GM11168 (cell line): Measurements from ENCODE around the gene CIRBP.

Source experiments
- in situ Hi-C: fragments of 300-500 bp; cut with MboI; formaldehyde crosslinking; loops from one replicate; pipeline ENCODE4 v1.12.0; 2022; ENCODE audit warnings: low sequenced_read_pairs; ENCODE audit not compliant: unreplicated experiment

Gene CIRBP

DNA sequence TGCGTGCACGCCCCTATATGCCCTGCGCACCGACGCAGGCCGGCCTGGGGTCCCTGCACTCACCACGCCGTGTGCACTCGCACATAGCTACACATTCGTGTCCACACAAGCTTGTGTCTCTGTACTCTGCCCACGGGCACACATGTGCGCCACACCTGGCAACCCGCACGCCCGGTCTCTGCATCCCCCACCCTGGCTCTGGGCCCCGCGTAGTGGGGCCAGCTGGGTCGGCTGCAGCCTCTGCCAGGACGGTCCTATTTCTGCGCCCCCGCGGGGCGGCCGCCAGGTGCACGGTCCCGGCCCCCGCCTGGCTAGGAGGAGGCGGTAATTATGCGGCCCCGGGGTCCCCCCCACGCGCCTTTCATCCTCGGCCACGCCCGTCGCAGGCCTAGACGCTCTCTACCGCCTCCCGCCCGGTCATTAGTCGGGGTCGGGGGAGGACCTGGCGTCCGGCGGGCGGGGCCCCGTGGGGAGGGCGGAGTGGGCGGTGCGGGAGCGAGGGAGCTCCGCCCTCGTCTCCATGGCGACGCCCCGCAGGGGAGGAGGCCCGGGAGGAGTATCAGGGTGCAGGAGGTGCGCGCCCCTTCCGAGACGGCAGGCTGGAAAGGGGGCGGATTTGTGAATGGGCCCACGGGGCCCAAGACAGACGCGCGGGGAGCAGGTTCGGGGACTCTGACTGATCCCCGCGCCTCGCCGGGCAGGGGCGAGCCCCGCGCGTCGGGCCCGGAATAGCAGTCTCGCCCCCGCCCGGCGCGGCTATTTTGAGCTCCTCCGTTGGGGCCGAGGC lies 2.8 kb upstream of the CIRBP start:
- in situ Hi-C loops = no loop called here

DNA sequence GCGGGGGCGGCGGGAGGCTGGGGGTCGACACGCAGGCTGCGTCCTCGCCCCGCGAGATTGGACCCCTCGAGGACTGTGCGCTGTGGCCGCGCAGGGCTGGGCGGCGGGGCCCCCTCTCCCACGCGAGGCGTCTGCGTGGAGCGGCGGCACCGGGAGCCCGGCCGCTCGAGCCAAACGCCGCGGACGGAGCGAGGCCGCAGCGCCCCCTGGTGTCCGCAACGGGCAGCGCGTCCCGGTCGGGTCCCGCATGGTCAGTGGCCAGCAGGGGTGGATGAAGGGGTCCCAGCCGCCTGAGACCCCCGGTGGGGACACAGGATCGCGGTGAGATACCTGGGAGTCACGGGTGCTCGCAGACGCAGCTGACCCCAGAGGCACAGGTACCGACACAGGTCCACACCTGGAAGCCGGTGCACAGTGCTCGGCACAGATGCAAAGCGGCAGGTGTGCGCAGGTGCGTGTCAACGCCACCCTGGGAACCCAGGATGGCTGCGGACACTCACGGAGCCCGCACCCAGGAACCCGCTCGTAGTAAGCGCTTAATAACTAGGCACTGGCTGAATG lies 2.1 kb upstream of the CIRBP start:
- in situ Hi-C loops = no loop called here

DNA sequence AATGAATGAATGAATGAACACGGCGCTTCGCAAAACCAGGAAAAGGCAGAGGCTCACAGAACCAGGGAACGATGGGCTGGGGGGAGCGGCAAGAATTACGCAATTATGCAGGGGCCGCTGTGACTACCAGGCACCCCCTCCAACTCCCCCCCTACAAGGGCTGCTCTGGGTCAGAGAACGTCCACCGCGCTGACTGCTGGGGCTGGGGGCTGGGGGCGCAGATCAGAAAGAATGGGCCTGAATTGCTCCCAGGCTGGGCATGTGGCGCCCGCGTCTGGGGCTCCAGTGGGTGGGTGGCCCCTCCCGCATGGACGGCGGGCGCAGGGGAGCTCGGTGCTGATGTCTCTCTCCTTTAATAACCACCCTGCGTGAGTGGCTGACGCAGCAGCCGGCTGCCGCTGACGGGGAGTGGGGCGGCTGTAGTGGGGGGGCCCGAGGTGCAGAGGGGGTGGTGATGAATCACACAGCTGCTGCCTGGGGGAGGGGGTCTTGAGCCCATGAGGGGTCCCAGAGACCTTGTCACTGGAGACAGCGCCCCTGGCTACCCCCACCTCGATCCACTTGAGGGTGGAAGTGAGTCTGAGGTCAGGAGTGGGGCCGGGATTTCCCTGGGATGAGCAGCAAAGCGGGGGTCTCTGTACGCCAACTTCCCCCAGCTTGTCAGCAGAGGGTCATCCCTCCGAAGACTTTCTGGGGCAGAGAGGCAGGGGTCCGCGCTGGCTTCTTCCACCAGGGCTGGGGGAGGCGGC lies 1.5 kb upstream of the CIRBP start:
- in situ Hi-C loops = no loop called here

GRCh38 chr19:1268226-1269064 lies 687 bp upstream of the CIRBP start:
- in situ Hi-C loops = no loop called here

GRCh38 chr19:1269478-1270212 lies 513 bp downstream of the CIRBP start:
- in situ Hi-C loops = no loop called here

DNA sequence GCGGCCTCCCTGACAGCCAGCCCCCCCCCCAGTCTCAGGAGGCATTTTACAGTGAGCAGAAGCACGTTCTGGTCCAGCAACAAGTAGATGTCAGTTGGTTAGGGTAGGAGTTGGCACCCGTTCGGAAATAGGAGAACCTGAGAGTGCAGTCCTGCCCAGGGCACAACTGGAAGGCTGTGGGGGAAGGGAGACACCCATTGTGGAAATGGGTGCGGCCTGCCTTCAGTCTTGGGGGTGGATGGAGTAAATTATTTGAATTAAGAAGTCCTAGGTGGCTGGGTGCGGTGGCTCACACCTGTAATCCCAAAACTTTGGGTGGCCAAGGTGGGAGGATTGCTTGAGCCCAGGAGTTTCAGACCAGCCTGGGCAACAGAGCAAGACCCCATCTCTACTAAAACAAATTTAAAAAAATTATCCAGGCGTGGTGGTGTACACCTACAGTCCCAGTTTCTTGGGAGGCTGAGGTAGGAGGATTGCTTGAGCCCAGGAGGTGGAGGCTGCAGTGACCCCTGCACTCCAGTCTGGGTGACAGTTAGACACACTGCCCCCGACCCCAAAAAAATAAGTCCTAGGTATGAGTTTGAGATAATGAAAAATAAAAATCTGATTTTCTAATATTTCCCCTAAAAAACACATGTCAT lies 1.2 kb downstream of the CIRBP start:
- in situ Hi-C loops = no loop called here

DNA sequence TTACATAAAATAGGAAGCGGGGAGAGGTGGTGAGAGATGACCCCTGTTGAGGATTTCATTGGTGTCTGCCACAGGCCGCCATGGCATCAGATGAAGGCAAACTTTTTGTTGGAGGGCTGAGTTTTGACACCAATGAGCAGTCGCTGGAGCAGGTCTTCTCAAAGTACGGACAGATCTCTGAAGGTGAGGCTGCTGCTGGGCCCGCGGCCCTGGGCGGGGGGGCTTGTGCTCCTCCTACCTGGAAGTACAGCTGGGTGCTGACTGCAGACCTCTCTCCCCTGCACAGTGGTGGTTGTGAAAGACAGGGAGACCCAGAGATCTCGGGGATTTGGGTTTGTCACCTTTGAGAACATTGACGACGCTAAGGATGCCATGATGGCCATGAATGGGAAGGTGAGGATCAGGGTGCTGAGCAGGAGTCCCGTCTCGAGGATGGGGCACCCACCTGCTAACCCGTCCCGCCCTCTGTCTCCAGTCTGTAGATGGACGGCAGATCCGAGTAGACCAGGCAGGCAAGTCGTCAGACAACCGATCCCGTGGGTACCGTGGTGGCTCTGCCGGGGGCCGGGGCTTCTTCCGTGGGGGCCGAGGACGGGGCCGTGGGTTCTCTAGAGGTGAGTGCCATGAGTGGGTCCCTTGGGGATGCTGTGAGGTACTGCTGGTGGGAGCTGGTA lies 1.9 kb downstream of the CIRBP start:
- in situ Hi-C loops = no loop called here

- in situ Hi-C loops = no loop called here
These were observed 2.6 kb downstream of the CIRBP start for GRCh38 chr19:1271528-1272422.

- in situ Hi-C loops = no loop called here
These were observed 3.5 kb downstream of the CIRBP start for GRCh38 chr19:1272423-1273262.

- in situ Hi-C loops = no loop called here
These were observed 4.3 kb downstream of the CIRBP start for GRCh38 chr19:1273263-1274041.

DNA sequence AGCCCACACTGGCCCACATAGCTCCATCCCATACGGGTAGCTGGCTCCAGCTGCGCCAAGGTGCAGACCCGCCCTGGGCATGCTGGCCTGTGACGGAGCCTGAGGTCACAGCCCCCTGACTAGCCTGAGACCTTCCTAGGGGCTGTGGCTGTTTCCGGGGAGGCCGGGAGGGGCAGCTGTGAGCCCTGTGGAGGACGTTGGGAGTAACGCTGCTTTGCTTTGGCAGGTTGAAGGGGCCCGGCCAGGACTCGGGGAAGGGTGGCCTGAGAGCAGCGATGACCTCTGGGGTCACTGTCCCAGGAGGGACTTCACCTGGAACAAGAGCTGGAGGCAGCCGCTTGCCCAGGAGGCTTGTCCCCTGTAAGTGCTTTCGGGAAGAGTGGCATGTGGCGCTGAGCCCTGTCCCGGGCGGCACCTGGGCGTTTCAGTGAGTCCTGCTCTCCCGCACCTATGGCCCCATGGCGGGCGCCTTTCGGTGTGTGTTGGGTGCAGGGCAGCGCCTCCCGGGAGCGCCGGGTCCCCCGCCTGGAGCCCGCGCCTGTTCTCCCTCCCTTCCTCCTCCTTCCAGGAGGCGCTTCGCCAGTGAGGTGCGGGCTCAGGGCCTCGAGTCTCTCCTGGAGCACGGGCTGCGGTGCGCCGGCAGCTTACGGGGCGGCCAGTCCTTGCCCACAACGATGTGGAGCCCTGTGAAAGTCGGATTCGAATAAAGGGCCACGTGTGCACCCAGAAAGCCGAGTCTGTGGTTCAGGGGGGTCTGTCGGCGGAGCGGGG lies 5.1 kb downstream of the CIRBP start:
- in situ Hi-C loops = no loop called here

DNA sequence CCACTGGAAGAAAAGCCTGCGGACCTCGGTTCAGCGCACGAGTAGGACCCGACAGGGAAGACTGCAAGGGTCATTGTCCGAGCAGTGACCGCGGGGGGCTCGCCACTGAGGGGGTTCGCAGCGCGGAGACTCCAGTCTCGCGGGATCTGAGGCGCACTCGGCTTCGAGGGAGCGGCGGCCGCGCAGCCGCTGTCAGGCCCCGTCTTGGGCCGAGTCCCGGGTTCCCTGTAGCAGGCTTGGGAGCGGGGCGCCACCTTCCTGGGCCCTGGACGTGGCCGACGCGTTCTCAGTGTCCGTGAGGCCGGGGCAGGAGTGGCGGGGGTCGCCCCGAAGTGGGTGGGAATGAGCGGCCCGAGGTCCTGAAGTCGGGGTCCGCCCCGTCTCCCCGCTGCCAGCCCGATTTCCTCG lies 5.7 kb downstream of the CIRBP start:
- in situ Hi-C loops = no loop called here

GRCh38 chr19:1275260-1275975 lies 6.3 kb downstream of the CIRBP start, which contains the start of gene FAM174C:
TSS of gene FAM174C (plus strand) at chr19:1275530. CDS start at chr19:1275550, 20 bp downstream.
- in situ Hi-C loops = no loop called here

GRCh38 chr19:1275976-1276627 lies 7.0 kb downstream of the CIRBP start:
- in situ Hi-C loops = no loop called here
